A204.1 (cell line): ENCODE data around the gene USP22.
"Not testable (repeated sequence)": the region's sequence is repeated elsewhere in the genome, so short reads cannot be mapped to it uniquely, and the experiment has no call there.

Experiments used
- FAIRE-seq: peaks from 2 replicates; lab custom pipeline; 2012; peaks lifted over from hg19 to GRCh38; lab: Jason Lieb, UNC

USP22 gene

DNA sequence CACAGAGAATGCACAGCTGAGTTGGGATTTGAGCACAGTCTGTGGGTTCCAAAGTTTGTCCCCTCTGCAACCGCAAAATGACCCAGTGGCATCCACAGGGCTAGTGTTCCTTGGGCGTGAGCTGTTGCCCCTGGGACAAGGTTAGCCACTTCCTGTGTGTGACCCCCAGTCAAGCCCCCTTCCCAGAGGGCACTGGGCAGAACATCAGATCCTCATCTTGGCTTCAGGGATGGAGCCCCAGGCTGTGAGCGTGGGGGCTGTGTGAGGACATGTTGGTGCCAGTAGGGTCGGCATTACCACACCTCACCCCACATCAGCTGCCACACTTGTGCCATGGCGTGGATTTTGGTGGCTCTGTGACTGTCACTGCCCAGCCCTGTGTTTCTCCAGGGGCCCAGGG is 55.3 kb downstream of the USP22 start:
- FAIRE-seq: no peak

DNA sequence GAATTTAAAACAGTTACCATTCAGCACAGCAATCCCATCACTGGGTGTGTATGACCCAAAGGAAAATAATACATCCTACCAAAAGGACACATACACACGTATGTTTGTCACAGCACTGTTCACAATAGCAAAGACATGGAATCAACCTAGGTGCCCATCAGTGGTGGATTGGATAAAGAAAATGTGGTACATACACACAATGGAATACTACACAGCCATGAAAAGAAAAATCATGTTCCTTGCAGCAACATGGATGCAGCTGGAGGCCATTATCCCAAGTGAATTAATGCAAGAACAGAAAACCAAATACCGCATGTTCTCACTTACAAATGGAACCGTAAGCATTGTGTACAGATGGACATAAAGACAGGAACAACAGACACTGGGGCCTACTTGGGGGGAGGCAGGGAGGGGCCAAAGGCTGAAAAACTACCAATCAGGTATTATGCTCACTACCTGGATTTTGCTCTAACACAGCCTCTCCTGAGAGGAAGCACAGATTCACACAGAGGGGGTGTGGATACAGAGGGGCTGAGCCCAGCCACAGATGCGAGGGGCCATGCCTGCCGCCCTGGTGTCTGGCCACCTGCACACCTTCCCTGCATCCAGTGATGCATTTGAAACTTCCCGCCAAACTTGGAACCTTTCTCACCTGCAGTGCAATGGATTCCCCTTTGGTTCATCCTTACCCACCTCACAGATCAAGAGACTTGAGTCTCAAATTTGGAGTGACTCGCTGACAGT is 55.9 kb downstream of the USP22 start:
- no peak for FAIRE-seq

DNA sequence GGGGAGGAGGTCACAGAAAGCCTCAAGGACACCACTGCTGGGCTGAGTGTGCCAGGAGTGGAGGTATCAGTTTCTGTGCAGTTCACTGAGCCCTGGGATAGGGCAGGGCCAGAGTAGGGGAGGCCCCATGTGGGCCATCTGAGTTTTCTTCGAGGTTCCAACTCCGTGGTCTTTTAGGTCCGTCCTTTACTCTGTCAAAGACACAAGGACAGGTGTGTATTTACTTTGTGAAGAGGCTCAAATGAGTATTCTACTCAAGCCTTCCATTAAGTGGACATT is 59.5 kb downstream of the USP22 start:
- no peak for FAIRE-seq

DNA sequence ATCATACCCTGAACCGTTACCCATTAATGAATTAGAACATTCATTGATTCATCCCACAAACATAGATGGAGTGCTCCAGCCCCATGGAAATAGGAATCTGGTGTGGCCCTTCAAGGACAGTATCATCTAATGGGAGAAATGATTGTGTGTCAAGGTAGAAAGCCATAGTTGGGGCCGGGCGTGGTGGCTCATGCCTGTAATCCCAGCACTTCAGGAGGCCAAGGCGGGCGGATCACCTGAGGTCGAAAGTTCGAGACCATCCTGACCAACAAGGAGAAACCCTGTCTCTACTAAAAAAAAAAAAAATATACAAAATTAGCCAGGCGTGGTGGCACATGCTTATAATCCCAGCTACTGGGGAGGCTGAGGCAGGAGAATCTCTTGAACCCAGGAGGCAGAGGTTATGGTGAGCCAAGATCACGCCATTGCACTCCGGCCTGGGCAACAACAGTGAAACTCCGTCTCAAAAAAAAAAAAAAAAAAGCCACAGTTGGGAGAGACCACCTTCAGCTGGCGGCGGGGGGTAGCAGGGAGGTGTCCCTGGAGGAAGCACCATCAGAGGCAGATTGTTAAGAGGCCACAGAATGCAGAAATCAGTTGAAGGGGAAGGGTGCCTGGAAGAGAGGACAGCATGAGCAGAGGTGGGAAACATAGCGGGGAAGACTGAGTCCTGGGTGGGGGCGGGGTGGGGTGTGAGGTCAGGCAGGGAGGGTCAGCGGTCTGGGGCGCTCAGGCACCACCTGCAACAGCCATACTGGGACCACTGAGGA is 60.0 kb downstream of the USP22 start:
- no peak for FAIRE-seq

DNA sequence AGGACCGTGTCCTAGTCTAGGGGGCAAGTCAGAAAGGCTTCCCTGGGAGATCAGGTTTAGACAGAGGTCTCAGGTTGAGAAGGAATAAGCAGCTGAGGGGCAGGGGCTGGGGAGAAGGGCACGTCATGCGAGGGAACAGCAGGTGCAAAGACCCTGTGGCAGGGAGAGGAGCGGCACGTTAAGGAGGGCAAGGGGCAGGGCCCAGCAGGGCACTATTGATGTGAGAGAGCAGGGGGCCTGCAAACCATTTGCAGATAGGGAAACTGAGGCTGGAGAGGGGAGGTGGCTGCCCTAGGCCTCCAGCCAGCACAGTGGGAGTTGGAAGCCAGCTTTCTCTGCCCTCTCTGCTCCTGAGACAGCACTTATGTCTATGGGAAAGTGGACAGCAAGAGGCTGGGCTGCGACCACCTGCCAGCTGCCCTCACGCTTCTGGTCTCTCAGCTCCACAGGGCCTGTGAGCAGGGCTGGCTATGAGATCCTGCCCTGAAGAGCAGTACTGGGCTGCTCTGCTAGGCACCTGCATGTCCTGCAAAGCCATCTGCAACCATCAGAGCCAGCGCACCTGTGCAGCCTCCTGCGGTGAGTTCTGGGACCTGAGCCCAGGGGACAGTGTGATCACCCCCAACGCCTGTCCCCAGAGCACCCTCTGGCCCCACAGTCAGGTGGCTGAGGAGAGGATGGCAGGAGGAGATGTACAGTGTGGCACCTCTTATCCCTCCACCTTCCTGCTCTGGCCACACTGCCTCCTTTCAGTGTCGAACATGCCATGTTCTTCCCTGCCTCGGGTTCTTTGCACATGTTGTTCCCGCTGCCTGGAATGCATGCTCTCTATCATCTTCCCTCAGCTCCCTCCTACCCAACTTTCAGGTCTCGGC is 61.5 kb downstream of the USP22 start:
- no peak for FAIRE-seq

DNA sequence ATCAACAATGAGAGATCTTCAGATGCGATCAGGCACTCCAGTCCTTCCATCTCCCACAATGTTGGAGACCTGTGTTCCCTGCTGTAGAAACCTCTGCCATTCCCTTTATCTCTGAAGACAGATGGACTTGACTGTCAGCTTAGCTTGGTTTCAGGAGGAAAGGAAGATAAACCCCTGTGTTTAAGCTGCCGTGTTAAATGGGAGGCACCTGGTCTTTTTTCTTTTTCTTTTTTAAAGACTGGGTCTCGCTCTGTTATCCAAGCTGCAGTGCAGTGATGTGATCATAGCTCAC is 63.1 kb downstream of the USP22 start:
- FAIRE-seq: no peak

DNA sequence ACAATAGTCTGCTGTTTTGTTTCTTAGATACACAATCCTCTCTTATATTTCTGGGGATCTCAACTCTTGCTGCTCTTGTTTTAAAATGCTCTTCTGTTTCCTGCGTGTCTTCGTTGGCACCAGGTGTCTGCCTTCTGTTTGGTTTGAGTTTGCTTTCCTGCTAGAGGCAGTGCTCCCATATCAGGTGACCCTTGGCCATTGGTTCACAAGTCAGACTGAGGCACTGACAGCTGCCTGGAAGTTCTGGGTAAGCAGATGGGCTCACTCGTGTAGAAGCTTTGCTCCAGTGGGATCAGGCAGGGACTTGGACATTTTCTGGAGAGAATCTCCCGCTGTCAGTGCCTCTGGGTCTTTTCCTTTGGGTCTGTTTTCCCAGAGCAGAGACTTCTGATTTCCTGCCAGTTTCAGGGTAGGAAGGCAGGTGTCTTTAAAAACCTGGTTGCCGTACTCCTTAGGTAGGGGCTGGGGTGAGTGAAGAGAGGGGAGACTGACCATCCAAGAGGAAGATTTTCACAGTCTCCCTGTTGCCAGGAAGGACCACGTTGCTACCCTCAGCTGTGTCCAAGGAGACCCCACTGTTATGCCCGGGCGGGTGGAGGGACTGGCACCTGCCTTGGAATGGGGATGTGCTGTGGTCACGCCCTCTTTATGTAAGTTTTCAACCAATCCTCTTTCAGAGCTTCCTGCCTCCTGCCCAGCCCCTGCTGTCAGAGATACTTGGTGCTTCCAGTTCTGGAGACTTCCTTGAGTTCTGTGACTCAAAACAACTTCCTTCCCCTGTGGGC is 63.6 kb downstream of the USP22 start:
- not testable (repeated sequence) for FAIRE-seq

DNA sequence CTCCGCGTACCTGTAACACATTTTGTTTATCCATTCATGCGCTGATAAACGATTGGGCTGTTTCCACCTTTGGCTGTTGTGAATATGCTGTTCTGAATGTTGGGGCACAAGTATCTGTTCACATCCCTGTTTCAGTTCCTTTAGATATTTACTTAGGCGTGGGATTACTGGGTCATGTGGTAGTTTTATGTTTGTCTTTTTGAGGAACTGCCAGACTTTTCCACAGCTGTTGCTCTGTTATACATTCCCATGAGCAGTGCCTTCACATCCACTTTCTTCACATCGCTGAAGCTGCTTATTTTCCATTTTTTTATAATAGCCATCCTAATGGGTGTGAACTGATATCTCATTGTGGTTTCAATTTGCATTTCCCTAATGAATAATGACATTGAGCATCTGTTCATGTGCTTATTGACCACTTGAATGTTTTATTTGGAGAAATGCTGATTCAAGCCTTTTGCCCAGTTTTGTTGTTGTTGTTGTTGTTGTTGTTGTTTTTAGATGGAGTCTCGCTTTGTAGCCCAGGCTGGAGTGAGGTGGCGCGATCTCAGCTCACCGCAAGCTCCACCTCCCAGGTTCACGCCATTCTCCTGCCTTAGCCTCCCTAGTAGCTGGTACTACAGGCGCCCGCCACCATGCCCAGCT is 65.1 kb downstream of the USP22 start:
- FAIRE-seq: not testable (repeated sequence)

DNA sequence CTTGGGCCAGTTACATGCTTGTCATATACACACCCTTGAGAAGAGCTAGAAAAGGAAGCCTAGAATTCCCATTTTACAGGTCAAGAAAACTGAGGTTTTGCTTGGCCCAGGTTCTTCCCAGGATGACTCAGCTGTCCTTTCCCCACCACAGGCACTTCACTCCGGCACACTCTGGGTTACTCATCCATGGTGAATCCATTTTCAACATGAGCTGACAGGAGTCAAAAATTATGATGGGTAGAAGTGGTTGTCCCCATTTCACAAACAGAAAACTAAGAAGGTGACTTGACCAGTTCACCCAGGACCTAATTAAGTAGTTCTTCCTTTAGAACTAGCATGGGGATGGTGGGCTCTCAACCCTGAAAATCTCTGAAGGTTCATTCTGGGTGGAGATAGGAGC is 67.2 kb downstream of the USP22 start:
- FAIRE-seq: no peak

DNA sequence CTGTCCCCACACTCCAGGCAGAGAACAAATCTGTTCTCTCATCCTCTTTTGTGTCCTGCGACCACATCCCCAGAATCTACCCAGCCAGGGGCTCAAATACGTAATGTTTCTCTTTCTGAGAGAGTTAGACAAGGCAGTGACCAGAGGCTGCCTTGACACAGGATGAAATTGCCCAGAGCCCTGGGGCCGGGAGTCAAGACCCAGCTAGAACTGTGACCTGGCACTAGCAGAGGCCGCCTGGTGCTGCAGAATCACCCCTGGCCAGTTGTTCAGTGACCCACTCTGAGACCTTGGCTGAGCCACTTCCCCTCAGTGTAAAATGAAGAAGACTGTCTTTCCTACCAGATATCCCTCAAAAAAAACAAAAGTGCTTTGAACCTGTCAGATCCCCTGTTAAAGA is 72.5 kb downstream of the USP22 start:
- FAIRE-seq: no peak

DNA sequence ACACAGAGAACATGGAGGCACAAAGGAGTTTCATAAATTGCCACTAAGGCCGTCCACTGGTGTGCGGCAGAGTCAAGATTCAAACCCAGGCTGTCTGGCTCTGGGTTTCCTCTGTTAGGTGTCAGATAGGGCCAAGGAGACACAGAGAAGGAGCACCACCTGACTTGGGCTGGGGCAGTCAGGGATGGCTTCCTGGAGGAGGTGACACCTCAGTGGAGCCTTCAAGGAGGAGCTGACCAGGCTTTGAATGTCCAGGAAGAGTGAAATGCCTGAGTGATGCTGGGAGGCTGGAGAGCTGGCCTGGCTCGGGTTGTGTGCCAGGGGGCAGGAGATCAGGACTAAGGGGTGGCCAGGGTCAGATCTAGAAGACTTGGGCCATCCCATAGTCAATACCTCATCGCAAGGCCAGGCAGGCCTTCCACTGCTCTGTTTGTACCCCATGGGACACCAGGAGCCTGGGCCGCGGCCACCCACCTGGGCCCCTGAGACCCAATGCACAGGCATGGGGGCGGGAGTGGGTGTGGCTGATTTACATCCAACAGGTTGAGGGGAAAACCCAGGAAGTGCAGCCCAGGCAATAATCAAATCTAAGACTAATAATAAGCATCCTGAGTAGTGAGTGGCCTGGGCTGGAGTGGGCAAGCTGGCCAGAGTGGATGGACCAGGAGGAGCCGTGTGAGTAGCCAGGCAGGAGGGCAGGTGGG is 73.7 kb downstream of the USP22 start:
- no peak for FAIRE-seq

DNA sequence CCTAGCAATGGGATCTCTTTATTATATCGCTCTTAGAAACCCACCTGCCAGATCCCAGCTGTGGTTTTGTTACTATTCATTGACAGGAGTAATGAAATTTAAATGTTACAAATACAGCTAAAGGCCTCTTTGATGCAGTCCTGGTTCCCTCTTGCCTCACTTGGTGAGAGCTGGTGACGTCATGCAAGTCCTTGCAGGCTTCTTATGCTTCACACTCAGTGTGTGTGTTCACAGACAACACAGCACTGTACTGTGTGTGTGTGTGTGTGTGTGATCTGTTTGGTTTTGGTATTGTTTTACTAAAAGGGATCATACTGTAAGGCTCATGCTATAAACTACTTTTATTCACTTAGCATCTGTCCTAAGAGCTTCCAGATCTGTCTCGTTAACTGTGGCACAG is 75.0 kb downstream of the USP22 start:
- FAIRE-seq: no peak

DNA sequence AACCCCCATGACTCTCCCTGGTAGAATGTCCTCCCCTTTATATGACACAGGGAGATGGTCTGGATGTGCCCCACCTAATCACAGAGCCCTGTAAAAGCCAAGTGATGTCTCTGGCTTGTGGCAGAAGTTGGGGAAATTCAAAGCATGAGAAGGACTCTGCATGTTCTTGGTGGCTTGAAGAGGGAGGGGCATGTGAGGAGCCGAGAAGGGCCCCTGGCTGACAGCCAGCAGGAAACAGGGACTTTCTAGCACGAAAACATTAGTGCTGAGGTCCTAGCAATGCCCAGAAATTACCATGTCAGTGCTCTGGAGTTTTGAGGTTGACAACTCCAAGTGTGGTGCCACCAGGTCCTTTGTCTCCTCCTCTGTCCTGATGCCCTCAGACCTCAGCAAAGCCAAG is 75.9 kb downstream of the USP22 start:
- FAIRE-seq: no peak

DNA sequence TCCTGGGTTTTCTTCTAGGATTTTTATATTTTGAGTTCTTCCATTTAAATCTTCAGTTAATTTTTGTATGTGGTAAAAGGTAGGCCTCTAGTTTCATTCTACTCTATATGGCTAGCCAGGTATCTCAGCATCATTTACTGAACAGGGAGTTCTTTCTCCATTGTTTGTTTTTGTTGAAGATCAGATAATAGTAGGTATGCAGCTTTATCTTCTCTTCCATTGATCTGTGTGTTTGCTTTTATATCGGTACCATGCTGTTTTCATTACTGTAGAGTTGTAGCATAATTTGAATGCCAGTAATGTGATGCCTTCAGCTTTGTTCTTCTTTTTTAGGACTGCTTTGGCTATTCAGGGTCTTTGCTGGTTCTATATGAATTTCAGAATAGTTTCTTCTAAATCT is 77.3 kb downstream of the USP22 start:
- FAIRE-seq: no peak

DNA sequence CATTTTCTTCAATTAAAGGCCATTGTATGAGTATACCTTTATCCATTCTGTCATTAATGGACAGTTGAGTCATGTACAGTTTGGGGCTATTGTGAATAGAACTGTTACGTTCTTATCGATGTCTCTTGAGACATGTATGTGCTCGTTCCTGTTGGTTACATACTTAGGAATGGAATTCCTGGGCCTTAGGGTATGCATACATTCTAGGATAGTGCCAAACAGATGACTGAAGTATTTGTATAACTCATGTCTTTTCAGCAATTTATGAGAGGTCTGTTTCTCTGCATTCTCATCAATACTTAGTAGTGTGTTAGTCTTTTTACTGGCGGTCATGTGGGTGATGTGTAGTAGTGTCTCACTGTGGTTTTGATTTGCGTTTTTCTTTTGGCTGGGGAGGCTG is 81.2 kb downstream of the USP22 start:
- FAIRE-seq: no peak

DNA sequence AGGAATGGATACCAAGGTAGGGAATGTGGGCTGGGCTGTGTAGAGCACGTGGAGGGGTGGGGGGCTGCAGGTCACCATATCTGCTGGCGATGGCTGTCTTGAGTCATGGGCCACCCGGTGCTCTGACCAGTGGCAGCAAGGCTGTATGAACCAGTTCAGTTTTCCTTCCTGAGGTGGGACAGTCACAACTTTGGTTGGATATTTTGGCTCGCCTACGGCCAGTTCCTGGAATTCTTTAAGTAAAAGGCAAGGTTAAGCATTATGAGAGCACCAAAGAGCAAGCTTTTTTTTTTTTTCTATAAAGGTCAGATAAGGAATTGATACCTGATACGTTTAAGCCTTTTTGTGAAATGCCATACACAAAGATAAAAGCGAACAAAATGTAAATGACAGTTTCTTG is 81.9 kb downstream of the USP22 start:
- no peak for FAIRE-seq

DNA sequence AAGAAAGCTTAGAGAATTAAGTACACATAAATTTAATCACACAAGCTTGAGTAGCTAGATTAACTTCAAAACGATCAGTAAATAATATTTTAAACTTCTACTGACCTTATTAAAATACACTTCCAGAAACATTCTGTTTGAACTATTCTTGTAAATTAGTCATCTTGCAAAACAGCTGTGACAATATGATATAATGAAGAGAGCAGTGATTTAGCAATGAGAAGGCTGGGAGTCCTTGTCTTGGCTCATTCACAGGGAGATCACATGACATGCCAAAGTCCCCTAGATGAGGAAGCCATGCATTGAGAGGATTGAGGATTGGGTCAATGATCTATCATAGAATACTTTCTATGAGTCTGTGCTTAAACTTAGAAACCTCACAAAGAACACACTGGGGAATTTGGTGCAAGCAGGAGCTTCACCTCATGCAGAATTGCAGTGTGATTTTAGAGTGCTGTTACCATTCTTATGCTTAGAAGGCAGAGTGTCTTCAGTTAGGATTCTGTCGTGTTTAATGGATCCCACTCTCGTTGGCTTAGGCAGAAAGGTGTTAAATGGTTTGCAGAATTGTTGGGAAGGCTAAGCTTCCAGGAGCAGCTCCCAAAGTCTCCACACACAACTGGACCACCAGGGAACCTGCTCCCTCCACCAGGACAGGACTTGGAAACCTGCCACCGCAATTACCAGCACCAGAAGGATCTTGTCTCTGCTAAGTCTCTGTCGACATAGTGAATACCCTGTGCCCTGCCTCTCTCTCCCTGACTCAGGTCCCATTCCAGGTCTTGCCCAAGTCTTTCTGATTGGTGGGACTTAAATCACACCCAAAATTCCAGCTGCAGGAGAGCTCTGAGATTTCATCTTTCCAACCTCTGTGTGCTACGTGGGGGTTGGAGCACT is 87.1 kb downstream of the USP22 start:
- no peak for FAIRE-seq

DNA sequence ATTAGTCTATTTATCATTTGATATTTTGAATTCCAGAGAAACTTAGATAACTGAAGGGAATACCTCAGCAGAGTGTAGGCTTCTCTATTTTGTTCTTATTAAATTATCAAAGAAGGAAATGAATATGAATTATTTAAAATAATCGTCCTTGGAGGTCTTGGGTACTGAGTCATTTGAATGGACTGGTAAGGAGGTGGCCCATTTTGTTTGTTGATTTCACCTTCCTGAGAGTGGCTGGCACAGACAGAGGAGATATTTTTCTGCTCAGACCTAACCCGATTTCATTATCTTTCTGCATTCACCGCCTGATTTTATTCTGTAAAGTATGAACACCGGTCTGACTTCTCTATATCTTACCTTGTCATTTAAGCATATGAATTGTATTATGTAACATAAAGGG is 88.0 kb downstream of the USP22 start:
- FAIRE-seq: no peak

DNA sequence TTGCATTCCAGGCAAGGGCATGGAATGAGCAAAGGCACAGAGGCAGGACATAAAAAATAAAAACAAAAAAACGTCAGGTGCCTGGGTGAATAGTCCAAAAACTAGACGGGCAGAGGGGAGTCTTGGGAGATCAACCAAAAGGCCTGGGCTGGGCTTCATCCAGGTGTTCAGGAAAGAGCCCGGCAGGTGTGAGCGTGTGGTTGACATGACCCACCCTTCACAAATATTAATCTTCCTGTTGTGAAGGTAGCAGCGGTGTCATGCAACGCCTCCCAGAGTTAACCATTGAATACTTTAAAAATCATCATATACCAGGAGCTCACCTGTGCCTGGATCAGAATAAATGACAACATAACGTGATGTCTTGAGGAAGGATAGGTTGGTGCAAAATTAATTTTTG is 90.6 kb downstream of the USP22 start:
- FAIRE-seq: no peak
